ENCODE results near the gene GJB4.
A peak's percentile ranks its signal among the peaks of the same experiment; 100 is the strongest.
"Not testable (repeated sequence)": the region's sequence is repeated elsewhere in the genome, so short reads cannot be mapped to it uniquely, and the experiment has no call there.

GJB4 gene

GRCh38 chr1:34746785-34747637, 12.5 kb upstream of the GJB4 start:
- no peak for DNase-seq

GRCh38 chr1:34747638-34747941, 11.9 kb upstream of the GJB4 start:
- DNase-seq = no peak

GRCh38 chr1:34749992-34750391, 9.5 kb upstream of the GJB4 start:
- peak in 1 of 3 donors; percentile 2 for DNase-seq

- DNase-seq = no peak
Measured at GRCh38 chr1:34750610-34751009, 8.9 kb upstream of the GJB4 start.

GRCh38 chr1:34753163-34753562, 6.4 kb upstream of the GJB4 start:
- no peak for DNase-seq

GRCh38 chr1:34754964-34755637, 4.4 kb upstream of the GJB4 start, which contains the start of gene GJB5:
TSS of gene GJB5 (plus strand) at chr1:34755047. CDS start at chr1:34757331, 2,284 bp downstream.
- DNase-seq = no peak

- DNase-seq = no peak
Measured at GRCh38 chr1:34755961-34756360, 3.6 kb upstream of the GJB4 start.

- no peak for DNase-seq
Measured at GRCh38 chr1:34757386-34757785, 2.2 kb upstream of the GJB4 start.

GRCh38 chr1:34758751-34759150, 789 bp upstream of the GJB4 start:
- no peak for DNase-seq

- DNase-seq = no peak
Measured at GRCh38 chr1:34761176-34761761, 1.7 kb downstream of the GJB4 start.

GRCh38 chr1:34761776-34762307, 2.3 kb downstream of the GJB4 start:
- no peak for DNase-seq

- DNase-seq = no peak
Measured at GRCh38 chr1:34762474-34763141, 3.1 kb downstream of the GJB4 start.

- DNase-seq = no peak
Measured at GRCh38 chr1:34763142-34763781, 3.7 kb downstream of the GJB4 start.

- no peak for DNase-seq
Measured at GRCh38 chr1:34768856-34769255, 9.3 kb downstream of the GJB4 start.

- peak; percentile 29 to 41 (median 38) for DNase-seq
Measured at GRCh38 chr1:34770891-34771504, 11.5 kb downstream of the GJB4 start.

- DNase-seq = no peak
Measured at GRCh38 chr1:34771573-34772371, 12.2 kb downstream of the GJB4 start.

- not testable (repeated sequence) for DNase-seq
Measured at GRCh38 chr1:34773114-34773513, 13.6 kb downstream of the GJB4 start.

- no peak for DNase-seq
Measured at GRCh38 chr1:34774957-34775356, 15.4 kb downstream of the GJB4 start.

GRCh38 chr1:34776911-34777310, 17.4 kb downstream of the GJB4 start:
- DNase-seq = no peak

- DNase-seq = no peak
Measured at GRCh38 chr1:34777519-34778321, 18.2 kb downstream of the GJB4 start.

Measured in suppressor macrophage treated with lipopolysaccharide for 1 hour (primary cell).